ENCODE data around the gene CACNG7.

DNA sequence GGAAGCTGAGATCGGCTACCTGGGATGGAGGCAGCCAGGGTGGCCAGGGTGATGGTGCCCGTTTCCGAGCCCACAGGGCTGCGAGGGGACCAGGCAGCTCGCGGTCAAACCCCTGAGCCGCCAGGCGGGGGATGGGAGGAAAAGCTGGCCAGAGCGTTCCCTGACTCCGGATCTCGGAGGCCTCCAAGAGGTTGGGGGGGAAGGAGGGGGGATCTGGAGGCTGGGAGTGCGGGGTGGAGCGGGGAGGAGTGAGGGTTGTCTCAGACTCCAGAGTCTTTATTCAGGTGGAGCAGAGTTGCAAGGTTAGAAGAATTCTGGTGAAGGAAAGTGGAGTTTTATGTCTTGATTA is 1.1 kb downstream of the CACNG7 start:
- TF ChIP-seq, protein P1, sequence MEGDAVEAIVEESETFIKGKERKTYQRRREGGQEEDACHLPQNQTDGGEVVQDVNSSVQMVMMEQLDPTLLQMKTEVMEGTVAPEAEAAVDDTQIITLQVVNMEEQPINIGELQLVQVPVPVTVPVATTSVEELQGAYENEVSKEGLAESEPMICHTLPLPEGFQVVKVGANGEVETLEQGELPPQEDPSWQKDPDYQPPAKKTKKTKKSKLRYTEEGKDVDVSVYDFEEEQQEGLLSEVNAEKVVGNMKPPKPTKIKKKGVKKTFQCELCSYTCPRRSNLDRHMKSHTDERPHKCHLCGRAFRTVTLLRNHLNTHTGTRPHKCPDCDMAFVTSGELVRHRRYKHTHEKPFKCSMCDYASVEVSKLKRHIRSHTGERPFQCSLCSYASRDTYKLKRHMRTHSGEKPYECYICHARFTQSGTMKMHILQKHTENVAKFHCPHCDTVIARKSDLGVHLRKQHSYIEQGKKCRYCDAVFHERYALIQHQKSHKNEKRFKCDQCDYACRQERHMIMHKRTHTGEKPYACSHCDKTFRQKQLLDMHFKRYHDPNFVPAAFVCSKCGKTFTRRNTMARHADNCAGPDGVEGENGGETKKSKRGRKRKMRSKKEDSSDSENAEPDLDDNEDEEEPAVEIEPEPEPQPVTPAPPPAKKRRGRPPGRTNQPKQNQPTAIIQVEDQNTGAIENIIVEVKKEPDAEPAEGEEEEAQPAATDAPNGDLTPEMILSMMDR (IDR thresholded peaks at IDR 0.05) = no peak
- no peak for TF ChIP-seq POLR2A (IDR thresholded peaks at IDR 0.05)
